Activated CD8-positive, alpha-beta T cell treated with anti-CD3 and anti-CD28 coated beads for 36 hours (primary cell): ENCODE results near the gene NBAS. TPM values are rescaled to one million over a fixed set of nuclear protein-coding genes. Genes with fewer than 3 reads are reported as not detected.
A peak's percentile ranks its signal among the peaks of the same experiment; 100 is the strongest.

Experiments
- ATAC-seq: fragments of 200-7000 bp; cut with Tn5 transposase; one replicate; pipeline ENCODE4 v1.10.0; 2021; ENCODE audit warnings: mild to moderate bottlenecking, moderate library complexity
- CTCF ChIA-PET: fragments of 350-600 bp; sonication (Branson Sonifier 250); formaldehyde crosslinking; loops from one replicate; lab custom pipeline; 2021; ENCODE audit warnings: antibody characterized with exemption; lab: Charles Lee
- POLR2A ChIA-PET: fragments of 350-600 bp; sonication (Branson Sonifier 250); formaldehyde crosslinking; loops from one replicate; lab custom pipeline; 2021; ENCODE audit warnings: antibody characterized with exemption; lab: Charles Lee
- DNase-seq: peaks from one replicate; pipeline ENCODE4 v3.0.0-alpha.2; 2020
- H3K27ac Mint-ChIP-seq: one replicate; pipeline ENCODE4 v1.8.0; 2021; ENCODE audit warnings: mild to moderate bottlenecking, mixed read lengths
- H3K27me3 Mint-ChIP-seq: one replicate; pipeline ENCODE4 v1.8.0; 2021; ENCODE audit warnings: mixed read lengths
- H3K36me3 Mint-ChIP-seq: one replicate; pipeline ENCODE4 v1.8.0; 2021; ENCODE audit warnings: low read depth, mixed read lengths
- H3K4me1 Mint-ChIP-seq: one replicate; pipeline ENCODE4 v1.8.0; 2021; ENCODE audit warnings: low read depth, mixed read lengths
- H3K4me3 Mint-ChIP-seq: one replicate; pipeline ENCODE4 v1.8.0; 2021; ENCODE audit warnings: mild to moderate bottlenecking, moderate library complexity, mixed read lengths
- H3K9me3 Mint-ChIP-seq: one replicate; pipeline ENCODE4 v1.8.0; 2021; ENCODE audit warnings: mixed read lengths
- intact Hi-C: fragments of 100-400 bp; cut with micrococcal nuclease; formaldehyde crosslinking; loops from one replicate; pipeline ENCODE4 v1.10.0; 2022
- total RNA-seq, 2 experiments: library from RNA; stranded (reverse); gene quantifications; one replicate each; pipeline ENCODE4 v1.2.3, GENCODE V29; 2021
- TF ChIP-seq, protein P1 (sequence below): fragments of 200-600 bp; IDR thresholded peaks from one replicate; pipeline ENCODE4 v1.8.0; 2022; ENCODE audit warnings: antibody characterized with exemption, mild to moderate bottlenecking

Gene NBAS
- total RNA-seq, 2 experiments from 2014 or later: 40.9 to 41.9 TPM

DNA sequence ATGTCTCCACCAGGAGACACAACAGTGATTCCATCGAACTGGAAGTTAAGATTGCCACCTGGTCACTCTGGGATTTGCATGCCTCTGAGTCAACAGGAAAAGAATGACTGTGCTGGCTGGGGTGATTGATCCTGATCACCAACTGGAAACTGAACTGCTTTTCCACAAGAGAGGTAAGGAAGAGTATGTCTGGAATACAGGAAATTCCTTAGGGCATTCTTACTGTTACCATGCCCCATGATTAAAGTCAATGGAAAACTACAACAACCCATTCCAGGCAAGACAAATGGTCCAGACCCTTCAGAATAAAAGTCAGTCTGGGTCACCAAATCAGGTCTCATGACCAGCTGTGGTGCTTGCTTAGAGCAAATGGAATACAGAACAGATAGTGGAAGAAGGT is 18.5 kb upstream of the NBAS start:
- intact Hi-C loops: loop anchor here (10.0 kb wide), 1 partner anchor 405 kb away; no protein-coding TSS in a partner anchor
- Mint-ChIP-seq H3K9me3 (no peaks in the 10 kb centered on the region), H3K27me3 (peaks cover 5% of the 10 kb centered on the region), H3K4me1 (no peaks in the 10 kb centered on the region), H3K4me3 (no peak overlapping the region), H3K36me3 (no peaks in the 10 kb centered on the region), H3K27ac (no peak overlapping the region)
- ChIA-PET POLR2A (no interaction called here), CTCF (interaction anchor here (0.9 to 2.9 kb wide), 3 partner anchors 8 to 26 kb away, joined by 3 to 21 read pairs (median 3); no protein-coding TSS in a partner anchor)
- TF ChIP-seq, protein P1, sequence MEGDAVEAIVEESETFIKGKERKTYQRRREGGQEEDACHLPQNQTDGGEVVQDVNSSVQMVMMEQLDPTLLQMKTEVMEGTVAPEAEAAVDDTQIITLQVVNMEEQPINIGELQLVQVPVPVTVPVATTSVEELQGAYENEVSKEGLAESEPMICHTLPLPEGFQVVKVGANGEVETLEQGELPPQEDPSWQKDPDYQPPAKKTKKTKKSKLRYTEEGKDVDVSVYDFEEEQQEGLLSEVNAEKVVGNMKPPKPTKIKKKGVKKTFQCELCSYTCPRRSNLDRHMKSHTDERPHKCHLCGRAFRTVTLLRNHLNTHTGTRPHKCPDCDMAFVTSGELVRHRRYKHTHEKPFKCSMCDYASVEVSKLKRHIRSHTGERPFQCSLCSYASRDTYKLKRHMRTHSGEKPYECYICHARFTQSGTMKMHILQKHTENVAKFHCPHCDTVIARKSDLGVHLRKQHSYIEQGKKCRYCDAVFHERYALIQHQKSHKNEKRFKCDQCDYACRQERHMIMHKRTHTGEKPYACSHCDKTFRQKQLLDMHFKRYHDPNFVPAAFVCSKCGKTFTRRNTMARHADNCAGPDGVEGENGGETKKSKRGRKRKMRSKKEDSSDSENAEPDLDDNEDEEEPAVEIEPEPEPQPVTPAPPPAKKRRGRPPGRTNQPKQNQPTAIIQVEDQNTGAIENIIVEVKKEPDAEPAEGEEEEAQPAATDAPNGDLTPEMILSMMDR: no peak
- DNase-seq (no peak), ATAC-seq (no peak)

DNA sequence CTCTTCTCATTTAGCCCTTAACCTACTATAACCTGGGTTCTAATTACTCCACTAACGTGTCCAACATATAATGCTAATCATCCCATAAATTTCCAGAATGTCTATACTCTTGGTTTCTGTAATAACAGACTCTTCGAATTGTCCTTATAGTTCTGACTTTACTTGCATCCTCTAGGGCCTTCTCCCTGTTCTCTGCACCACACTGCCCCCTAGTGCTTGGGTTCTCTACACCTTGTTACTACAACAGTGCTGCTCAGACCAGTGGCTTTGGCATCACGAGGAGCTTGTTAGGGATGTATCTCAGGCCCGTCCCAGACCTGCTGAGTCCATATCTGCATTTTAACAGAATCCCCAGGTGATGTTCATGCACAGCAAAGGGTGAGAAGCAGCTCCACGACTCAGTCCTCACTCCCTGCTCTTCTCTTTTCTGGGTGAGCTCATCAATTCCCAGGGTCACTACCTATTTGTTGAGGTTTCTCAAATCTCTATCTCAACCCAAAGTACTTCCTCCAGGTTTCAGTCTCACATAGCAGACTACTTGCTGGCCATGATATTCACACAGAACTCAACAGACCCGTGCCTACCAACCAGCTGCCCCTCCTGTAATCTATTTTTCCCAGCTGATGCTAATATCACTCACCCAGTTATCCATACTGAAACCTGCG is 16.1 kb upstream of the NBAS start:
- DNase-seq (peak; percentile 97), ATAC-seq (peak; percentile 100)
- POLR2A ChIA-PET: interaction anchor here (0.6 to 1.2 kb wide), 4 partner anchors 10 to 178 kb away, joined by 3 to 5 read pairs (median 4); partner anchors contain the start of gene NBAS
- peaks cover 5% of the 10 kb centered on the region for H3K27me3 Mint-ChIP-seq
- intact Hi-C loops: no loop called here
- no peaks in the 10 kb centered on the region for H3K9me3 Mint-ChIP-seq
- H3K27ac Mint-ChIP-seq: no peak overlapping the region
- TF ChIP-seq, protein P1: peak; percentile 78
- no peaks in the 10 kb centered on the region for H3K36me3 Mint-ChIP-seq
- CTCF ChIA-PET: interaction anchor here (0.6 to 2.9 kb wide), 35 partner anchors 10 to 1787 kb away, joined by 3 to 33 read pairs (median 5); partner anchors contain the start of genes DDX1 and NBAS
- H3K4me1 Mint-ChIP-seq: no peaks in the 10 kb centered on the region
- no peak overlapping the region for H3K4me3 Mint-ChIP-seq

DNA sequence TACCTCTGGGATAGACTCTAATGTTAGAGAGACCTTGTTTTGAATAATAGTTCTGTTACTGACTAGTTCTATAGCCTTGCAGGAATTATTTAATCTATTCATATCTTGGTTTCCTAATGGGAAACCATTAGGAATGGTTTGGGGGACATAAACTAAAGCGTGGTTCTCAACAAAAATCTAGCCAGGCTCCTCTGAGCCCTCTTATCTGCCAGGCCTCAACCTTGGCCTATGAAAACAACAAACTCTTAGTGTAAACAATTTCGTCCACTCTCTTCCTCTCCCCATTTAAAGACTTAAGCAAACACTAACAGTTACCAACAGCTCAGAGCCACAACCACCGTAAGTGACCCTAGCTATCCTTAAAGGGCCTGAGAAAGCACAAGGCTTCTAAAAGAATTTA is 10.6 kb upstream of the NBAS start:
- intact Hi-C loops: no loop called here
- Mint-ChIP-seq H3K4me3 (no peak overlapping the region), H3K27ac (no peak overlapping the region), H3K4me1 (no peaks in the 10 kb centered on the region), H3K9me3 (no peaks in the 10 kb centered on the region), H3K36me3 (no peaks in the 10 kb centered on the region), H3K27me3 (peaks cover 3% of the 10 kb centered on the region)
- CTCF ChIA-PET: interaction anchor here (1.4 kb wide), 1 partner anchor 16 kb away, joined by 3 read pairs; no protein-coding TSS in a partner anchor
- TF ChIP-seq, protein P1: no peak
- no peak for ATAC-seq
- POLR2A ChIA-PET: no interaction called here
- no peak for DNase-seq

DNA sequence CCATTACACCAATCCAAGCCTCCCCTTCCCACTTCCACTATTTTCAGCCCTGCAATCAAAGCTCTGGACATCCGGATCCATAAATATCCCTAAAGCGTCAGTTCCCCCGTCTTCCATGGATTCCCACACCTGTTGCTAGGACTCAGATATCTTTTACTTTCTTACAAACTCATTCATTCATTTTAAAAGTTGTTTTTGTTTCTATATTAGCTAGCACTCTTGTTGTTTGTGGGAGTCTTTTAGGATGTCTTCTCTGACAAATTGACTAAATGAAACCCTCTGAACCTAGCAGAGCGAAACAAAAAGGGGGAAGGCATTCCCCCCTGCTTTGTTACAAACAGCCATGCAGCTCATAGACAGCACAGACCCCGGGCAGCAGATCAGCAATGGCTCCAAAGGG is 9.0 kb upstream of the NBAS start:
- H3K4me3 Mint-ChIP-seq: no peak overlapping the region
- POLR2A ChIA-PET: interaction anchor here (0.9 kb wide), 1 partner anchor 12 kb away, joined by 3 read pairs; no protein-coding TSS in a partner anchor
- H3K9me3 Mint-ChIP-seq: no peaks in the 10 kb centered on the region
- DNase-seq (no peak), ATAC-seq (no peak)
- intact Hi-C loops: no loop called here
- peaks cover 3% of the 10 kb centered on the region for H3K27me3 Mint-ChIP-seq
- CTCF ChIA-PET: interaction anchor here (1.1 kb wide), 1 partner anchor 9 kb away, joined by 3 read pairs; the partner anchor contains the start of gene NBAS
- H3K36me3 Mint-ChIP-seq: no peaks in the 10 kb centered on the region
- TF ChIP-seq, protein P1: no peak
- H3K4me1 Mint-ChIP-seq: no peaks in the 10 kb centered on the region
- no peak overlapping the region for H3K27ac Mint-ChIP-seq

DNA sequence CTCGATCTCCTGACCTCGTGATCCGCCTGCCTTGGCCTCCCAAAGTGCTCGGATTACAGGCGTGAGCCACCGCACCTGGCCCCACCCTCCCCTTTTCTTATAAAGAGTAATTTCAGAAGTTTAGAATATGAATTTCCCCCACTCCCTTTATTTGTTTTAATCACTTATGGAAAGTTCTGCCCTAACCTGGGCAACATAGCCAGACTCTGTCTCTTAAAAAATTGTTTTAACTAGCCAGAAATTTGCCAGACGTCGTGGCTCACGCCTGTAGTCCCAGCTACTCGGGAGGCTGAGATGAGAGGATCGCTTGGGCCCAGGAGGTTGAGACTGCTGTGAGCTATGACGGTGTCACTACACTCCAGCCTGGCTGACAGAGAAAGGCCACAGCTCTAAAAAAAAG is 7.7 kb upstream of the NBAS start:
- POLR2A ChIA-PET: no interaction called here
- intact Hi-C loops: no loop called here
- Mint-ChIP-seq H3K36me3 (no peaks in the 10 kb centered on the region), H3K9me3 (no peaks in the 10 kb centered on the region), H3K4me3 (no peak overlapping the region), H3K27me3 (peaks cover 3% of the 10 kb centered on the region), H3K27ac (no peak overlapping the region), H3K4me1 (no peaks in the 10 kb centered on the region)
- ATAC-seq: no peak
- DNase-seq: no peak
- TF ChIP-seq, protein P1: no peak
- CTCF ChIA-PET: interaction anchor here (1.1 to 2.6 kb wide), 2 partner anchors 8 to 9 kb away, joined by 3 to 21 read pairs; partner anchors contain the start of gene NBAS
